MCF 10A (cell line): ENCODE measurements around the gene PPP1R12B. TPM values are rescaled to one million over a fixed set of nuclear protein-coding genes. Genes with fewer than 3 reads are reported as not detected.

Experiments
- BruUV-seq: library from RNA; stranded (reverse); fragments of 400-500 nt; replicated peaks from 2 replicates; lab custom pipeline; 2021; lab: Mats Ljungman, UMichigan
- CTCF ChIA-PET: fragments of 300-600 bp; sonication (Branson Sonifier 250); formaldehyde crosslinking; extraction: SDS; loops from one replicate; lab custom pipeline; 2021; ENCODE audit warnings: antibody characterized with exemption, inconsistent platforms; lab: Yijun Ruan, JAX
- POLR2A ChIA-PET: fragments of 300-600, 350-650 bp; sonication (Branson Sonifier 250); formaldehyde crosslinking; extraction: SDS; loops from one replicate; lab custom pipeline; 2020; ENCODE audit warnings: antibody characterized with exemption, inconsistent platforms; lab: Yijun Ruan, JAX
- DNase-seq: peaks from one replicate; pipeline ENCODE4 v3.0.0-alpha.2; 2018; ENCODE audit not compliant: unreplicated experiment
- H3K27ac Mint-ChIP-seq: one replicate; pipeline ENCODE4 v1.8.0; 2022; ENCODE audit warnings: mild to moderate bottlenecking, low read depth, mixed read lengths; ENCODE audit not compliant: unreplicated experiment
- H3K27me3 Mint-ChIP-seq: one replicate; pipeline ENCODE4 v1.8.0; 2022; ENCODE audit warnings: mixed read lengths; ENCODE audit not compliant: insufficient read depth, unreplicated experiment
- H3K36me3 Mint-ChIP-seq: one replicate; pipeline ENCODE4 v1.8.0; 2022; ENCODE audit warnings: mild to moderate bottlenecking, moderate library complexity, mixed read lengths; ENCODE audit not compliant: insufficient read depth, unreplicated experiment
- H3K4me1 Mint-ChIP-seq: one replicate; pipeline ENCODE4 v1.8.0; 2022; ENCODE audit warnings: mixed read lengths; ENCODE audit not compliant: insufficient read depth, unreplicated experiment
- H3K4me3 Mint-ChIP-seq: one replicate; pipeline ENCODE4 v1.8.0; 2022; ENCODE audit warnings: mild to moderate bottlenecking, moderate library complexity, mixed read lengths; ENCODE audit not compliant: unreplicated experiment
- H3K9me3 Mint-ChIP-seq: one replicate; pipeline ENCODE4 v1.8.0; 2022; ENCODE audit warnings: mixed read lengths; ENCODE audit not compliant: unreplicated experiment
- CTCF ChIP-seq: fragments of 200-600 bp; IDR thresholded peaks from one replicate; pipeline ENCODE4 v1.8.0; 2022; ENCODE audit warnings: antibody characterized with exemption, mild to moderate bottlenecking; ENCODE audit not compliant: unreplicated experiment
- intact Hi-C: fragments of 100-400 bp; cut with micrococcal nuclease; formaldehyde crosslinking; loops from 2 replicates; pipeline ENCODE4 v1.14.1; 2022
- total RNA-seq: library from RNA; stranded (reverse); gene quantifications from 2 replicates; pipeline ENCODE4 v1.2.3, GENCODE V29; 2022

The PPP1R12B gene
- total RNA-seq, 1 experiment from 2014 or later: 33.8 TPM

DNA sequence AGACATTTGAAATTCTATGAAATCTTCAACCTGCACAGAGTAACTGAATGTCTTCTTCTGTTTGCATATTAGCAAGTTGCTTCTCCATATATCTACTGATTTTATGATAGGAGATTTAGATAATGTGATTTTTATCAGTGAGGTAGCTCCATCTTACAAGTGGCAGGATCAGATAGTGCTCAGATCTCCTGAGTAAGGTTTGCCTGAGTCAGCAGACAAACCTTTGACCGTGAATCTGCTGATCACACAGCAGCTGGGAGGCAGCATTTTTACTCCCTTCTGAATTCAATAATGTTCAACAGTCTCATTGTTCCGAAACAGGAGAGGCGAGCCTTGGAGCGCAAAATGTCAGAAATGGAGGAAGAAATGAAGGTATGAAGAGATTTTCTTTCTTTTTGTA, 220.3 kb downstream of the PPP1R12B start:
- BruUV-seq: no TSS peak
- Mint-ChIP-seq H3K36me3 (peaks cover 23% of the 10 kb centered on the region), H3K27me3 (no peaks in the 10 kb centered on the region), H3K27ac (no peak overlapping the region), H3K4me3 (no peak overlapping the region), H3K9me3 (no peaks in the 10 kb centered on the region), H3K4me1 (peaks cover 6% of the 10 kb centered on the region)
- CTCF ChIA-PET: interaction anchor here (0.6 to 3.0 kb wide), 7 partner anchors 9 to 104 kb away, joined by 3 to 18 read pairs (median 3); no protein-coding TSS in a partner anchor
- intact Hi-C loops: no loop called here
- POLR2A ChIA-PET: interaction anchor here (0.6 to 2.0 kb wide), 5 partner anchors 9 to 39 kb away, joined by 3 to 6 read pairs (median 5); no protein-coding TSS in a partner anchor
- no peak for TF ChIP-seq CTCF
- no peak for DNase-seq

DNA sequence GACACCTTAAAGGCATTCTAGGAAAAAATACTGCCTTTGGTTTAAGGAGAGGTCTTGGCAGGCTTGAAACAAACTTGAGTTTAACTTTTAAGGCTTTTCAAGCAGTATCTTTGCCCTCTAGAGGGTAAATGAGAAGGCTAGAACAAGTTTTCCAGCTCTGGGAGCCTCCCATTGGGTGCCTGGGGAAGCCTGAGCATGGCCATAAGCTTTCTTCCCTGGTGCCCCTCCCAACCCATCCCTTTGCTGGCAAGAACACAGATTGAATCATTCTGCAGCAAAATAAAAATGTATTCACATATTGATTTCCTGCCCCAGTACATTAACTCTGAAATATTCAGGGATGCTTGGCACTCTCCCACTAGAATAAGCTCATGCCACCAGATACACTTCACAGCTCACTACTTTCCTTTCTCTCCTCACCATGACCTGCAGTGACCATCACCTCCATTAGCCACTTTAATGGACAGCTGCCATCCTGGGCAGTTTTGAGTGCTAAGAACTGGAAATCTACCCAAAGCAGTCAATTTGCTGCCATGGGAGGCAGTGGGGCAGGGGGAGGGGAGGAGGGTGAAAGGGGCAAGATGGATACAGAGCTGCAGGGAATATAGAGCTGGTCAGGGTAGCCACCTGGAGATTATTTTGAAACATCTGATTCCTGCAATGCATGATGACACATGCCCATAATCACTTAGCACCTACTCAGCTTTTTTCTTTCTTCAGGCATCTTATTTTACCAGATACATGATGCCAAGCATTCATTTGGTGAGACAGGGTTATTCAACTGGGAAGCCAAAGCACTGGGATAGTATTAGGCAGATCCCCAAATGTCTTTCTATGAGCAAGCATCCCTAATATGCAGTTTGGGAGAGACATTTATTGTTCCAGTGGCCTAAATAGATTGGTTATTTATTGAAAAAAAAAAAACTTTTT, 221.2 kb downstream of the PPP1R12B start:
- Mint-ChIP-seq H3K36me3 (peaks cover 23% of the 10 kb centered on the region), H3K9me3 (no peaks in the 10 kb centered on the region), H3K4me3 (no peak overlapping the region), H3K4me1 (peaks cover 6% of the 10 kb centered on the region), H3K27me3 (no peaks in the 10 kb centered on the region), H3K27ac (no peak overlapping the region)
- no peak for DNase-seq
- intact Hi-C loops: no loop called here
- ChIA-PET CTCF (interaction anchor here (0.5 to 3.0 kb wide), 9 partner anchors 8 to 1501 kb away, joined by 3 to 18 read pairs (median 3); no protein-coding TSS in a partner anchor), POLR2A (interaction anchor here (0.8 to 2.0 kb wide), 4 partner anchors 9 to 24 kb away, joined by 3 to 6 read pairs (median 4); no protein-coding TSS in a partner anchor)
- TF ChIP-seq CTCF: no peak
- BruUV-seq: no TSS peak

DNA sequence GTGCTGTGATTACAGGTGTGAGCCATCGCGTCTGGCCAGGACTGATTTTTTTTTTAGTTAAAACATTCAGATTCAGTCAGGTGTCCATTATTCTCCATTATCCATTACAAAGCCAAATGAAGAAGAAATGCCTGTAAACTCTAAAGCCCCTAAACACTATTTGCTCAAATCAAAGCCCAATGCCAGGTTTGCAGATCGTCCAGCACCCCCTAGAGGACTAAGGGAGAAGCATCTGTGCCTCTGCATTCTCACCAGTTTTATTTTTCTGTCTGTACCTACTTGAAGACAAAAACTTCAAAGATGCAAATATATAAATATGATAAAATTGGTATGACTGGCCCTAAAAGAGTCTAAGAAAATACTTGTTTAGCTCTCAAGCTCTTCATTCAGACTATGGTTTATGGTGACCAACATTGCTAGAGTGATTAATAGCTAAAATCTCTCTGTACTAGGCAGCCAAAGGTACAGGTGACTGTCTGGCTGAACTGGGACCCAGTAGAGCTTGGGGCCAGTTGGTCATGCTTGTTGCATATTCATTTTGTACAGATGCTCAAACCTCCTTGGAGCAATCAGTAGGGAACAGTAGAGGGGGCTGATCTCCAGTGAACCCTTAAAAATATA, 223.3 kb downstream of the PPP1R12B start:
- CTCF ChIA-PET: interaction anchor here (0.6 to 3.0 kb wide), 30 partner anchors 10 to 627 kb away, joined by 3 to 26 read pairs (median 3); no protein-coding TSS in a partner anchor
- peak; percentile 81 for TF ChIP-seq CTCF
- DNase-seq: peak; percentile 74
- Mint-ChIP-seq H3K4me3 (no peak overlapping the region), H3K36me3 (peaks cover 18% of the 10 kb centered on the region), H3K4me1 (peaks cover 15% of the 10 kb centered on the region), H3K27me3 (no peaks in the 10 kb centered on the region), H3K27ac (no peak overlapping the region), H3K9me3 (no peaks in the 10 kb centered on the region)
- BruUV-seq: no TSS peak
- POLR2A ChIA-PET: interaction anchor here (0.9 kb wide), 1 partner anchor 10 kb away, joined by 3 read pairs; no protein-coding TSS in a partner anchor
- intact Hi-C loops: loop anchor here (1.0 kb wide), 2 partner anchors 28 to 71 kb away; no protein-coding TSS in a partner anchor

DNA sequence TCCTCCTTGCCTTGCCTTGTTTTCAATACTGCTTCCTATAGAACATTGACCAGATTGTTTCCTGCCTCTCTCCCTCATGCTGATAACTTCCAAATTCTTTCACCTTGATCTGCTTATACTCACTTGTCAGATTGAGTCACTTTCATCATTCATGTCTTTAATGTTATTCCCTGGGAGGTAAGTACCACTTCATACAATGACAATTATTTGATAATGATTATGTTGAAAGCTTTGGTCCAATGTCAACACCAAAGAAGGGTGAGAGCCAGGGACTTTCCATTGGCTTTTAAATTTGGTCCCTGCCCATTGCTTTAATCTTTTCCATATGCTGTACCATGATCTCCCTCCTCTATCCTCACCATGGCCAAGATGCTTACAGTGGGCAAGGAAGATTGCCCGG, 224.4 kb downstream of the PPP1R12B start:
- DNase-seq: no peak
- no peak overlapping the region for H3K27ac Mint-ChIP-seq
- no peak overlapping the region for H3K4me3 Mint-ChIP-seq
- POLR2A ChIA-PET: no interaction called here
- TF ChIP-seq CTCF: no peak
- H3K4me1 Mint-ChIP-seq: peaks cover 25% of the 10 kb centered on the region
- CTCF ChIA-PET: interaction anchor here (0.7 to 3.0 kb wide), 9 partner anchors 11 to 113 kb away, joined by 3 to 26 read pairs (median 6); no protein-coding TSS in a partner anchor
- H3K36me3 Mint-ChIP-seq: peaks cover 12% of the 10 kb centered on the region
- intact Hi-C loops: no loop called here
- H3K27me3 Mint-ChIP-seq: no peaks in the 10 kb centered on the region
- no peaks in the 10 kb centered on the region for H3K9me3 Mint-ChIP-seq
- BruUV-seq: no TSS peak
